ENCODE results near the gene KCNJ5.
"Not testable (repeated sequence)": the region's sequence is repeated elsewhere in the genome, so short reads cannot be mapped to it uniquely, and the experiment has no call there.

Gene KCNJ5

DNA sequence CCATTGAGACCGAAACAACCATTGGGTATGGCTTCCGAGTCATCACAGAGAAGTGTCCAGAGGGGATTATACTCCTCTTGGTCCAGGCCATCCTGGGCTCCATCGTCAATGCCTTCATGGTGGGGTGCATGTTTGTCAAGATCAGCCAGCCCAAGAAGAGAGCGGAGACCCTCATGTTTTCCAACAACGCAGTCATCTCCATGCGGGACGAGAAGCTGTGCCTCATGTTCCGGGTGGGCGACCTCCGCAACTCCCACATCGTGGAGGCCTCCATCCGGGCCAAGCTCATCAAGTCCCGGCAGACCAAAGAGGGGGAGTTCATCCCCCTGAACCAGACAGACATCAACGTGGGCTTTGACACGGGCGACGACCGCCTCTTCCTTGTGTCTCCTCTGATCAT is 20.5 kb downstream of the KCNJ5 start:
- no peak for DNase-seq (ENCODE audit: low read depth, low spot score)

DNA sequence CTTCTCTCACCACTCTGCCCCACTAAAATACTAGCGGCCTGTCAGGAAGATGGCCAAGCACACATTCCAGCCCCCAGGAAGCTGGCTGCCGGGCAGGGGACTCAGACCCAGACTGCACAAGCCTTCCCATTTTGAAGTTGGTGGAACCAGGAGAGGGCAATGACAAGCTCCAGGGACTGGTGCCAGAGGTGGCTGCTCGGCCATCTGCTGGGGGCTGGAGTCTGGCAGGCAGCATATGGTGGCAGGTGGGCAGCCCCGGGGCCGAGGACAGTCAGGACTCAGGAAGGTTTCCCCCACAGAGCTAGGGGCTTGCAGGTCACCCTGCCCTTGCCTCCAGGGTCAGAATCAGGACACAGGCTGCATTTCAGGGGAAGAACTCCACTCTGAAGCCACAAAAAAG is 22.6 kb downstream of the KCNJ5 start:
- DNase-seq (ENCODE audit: low read depth, low spot score) = no peak

DNA sequence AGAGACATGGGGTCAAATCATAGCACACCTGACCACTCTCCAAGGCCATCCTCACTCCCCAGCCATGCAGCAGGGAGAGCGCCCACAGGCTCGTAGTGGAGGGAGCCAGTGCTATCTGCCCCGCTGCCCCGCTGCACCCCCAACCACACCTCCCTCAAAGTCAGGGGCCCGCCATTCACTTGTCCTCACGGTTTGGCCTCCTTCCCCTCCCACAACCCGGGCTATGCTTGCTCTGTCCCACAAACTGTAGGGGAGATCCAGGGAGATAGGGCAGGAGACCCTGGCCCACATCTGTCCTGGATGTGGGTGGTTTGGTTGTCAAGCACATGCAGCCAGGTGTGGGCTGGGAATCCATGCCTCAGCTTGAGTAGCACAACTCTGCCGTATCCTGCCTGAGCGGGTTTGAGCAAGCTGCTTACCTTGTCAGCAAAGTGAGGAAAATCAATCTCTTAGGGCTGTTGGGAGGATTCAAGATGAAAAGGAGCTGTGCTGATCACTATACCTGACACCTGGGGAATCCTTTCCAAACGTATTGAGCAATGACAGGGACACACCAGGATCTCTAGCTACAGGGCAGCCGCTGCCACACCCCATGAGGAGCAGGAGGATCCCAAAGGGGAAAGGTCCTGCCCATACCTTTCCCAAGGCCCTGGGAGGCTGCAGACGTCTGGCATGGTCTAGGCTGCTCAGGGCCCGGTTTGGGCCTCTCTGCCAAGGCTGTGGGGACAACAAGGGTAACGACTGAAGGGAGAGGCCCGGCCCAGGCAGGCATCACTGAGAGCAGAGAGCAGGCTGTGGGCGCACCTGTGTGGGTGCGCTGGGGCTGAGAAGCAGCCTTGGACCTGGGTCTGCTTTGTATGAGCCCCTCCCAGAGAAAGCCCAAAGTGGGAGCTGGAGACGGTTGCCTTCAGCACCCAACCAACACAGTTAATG is 23.3 kb downstream of the KCNJ5 start:
- DNase-seq (ENCODE audit: low read depth, low spot score) = no peak

DNA sequence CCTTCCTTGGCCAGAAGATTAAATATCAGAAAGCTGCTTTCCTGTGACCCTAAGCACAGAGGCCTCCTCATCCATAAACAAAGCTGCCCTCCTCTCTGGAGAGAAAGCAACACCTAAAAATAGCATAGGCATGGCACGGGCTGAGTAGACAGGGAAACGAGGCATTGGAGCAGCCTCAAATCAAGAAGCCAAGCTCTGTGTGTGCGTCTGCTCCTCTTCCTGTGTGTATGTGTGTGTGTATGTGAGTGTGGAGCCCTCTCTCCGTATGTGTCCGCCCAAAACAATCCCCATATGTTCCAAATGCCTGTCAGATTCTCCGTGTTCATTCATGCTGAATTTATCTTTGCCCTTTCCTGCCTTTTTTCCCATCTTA is 24.0 kb downstream of the KCNJ5 start:
- no peak for DNase-seq (ENCODE audit: low read depth, low spot score)

DNA sequence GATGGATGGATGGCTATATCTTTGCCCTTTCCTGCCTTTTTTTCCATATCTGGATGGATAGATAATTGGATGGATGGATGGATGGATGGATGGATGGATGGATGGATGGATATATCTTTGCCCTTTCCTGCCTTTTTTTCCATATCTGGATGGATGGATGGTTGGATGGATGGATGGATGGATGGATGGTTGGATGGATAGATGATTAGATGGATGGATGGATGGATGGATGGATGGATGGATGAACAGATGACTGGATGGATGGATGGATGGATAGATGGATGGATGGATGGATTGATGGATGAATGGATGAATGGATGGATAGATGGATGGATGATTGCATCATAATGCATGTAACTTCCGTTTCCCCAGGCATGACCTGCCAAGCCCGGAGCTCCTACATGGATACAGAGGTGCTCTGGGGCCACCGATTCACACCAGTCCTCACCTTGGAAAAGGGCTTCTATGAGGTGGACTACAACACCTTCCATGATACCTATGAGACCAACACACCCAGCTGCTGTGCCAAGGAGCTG is 24.9 kb downstream of the KCNJ5 start:
- DNase-seq (ENCODE audit: low read depth, low spot score) = no peak

DNA sequence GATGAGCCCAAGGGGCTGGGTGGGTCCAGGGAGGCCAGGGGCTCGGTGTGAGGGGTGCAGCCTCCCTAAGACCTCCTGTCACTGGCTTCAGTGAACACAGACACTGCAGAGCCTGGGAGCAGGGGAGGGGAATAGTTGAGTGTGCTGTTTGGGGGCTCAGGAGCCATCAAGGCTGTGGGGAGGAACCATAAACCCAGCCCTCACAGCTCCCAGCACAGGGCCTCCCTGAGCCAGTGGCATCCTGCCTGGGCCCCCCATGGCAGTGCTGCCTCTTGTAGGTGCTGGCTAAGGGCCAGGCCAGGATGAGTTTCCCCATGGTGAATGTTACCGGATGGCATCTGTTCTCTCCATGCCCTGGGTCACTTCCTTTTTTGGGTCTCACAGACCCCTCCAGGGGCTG is 25.5 kb downstream of the KCNJ5 start:
- no peak for DNase-seq (ENCODE audit: low read depth, low spot score)

DNA sequence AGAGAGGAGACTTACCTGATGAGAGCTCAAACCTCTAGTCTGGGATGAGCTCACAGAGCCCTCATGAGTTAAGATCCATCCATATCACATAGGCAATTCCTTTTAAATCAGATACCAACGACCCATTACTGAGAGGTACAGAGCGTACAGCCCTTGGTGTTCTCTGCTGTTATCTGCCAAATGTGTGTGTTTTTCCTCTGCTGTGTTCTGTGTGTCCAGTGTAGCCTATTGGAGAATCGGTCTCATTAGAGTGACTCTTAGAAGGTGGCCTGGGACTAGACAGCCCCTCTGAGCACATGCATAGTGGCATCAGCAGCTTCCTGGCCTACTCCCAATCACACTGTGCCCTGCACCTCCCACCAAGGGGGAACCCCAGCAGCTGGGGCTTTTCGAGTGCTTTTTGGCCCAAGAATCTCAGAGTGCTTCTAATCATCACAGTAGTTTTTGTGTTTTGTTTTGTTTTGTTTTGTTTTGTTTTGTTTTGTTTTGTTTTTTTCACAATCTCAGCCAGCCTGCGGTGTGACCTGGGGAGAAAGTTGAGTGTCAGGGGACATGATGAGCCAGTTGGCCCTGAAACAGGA is 26.1 kb downstream of the KCNJ5 start:
- no peak for DNase-seq (ENCODE audit: low read depth, low spot score)

DNA sequence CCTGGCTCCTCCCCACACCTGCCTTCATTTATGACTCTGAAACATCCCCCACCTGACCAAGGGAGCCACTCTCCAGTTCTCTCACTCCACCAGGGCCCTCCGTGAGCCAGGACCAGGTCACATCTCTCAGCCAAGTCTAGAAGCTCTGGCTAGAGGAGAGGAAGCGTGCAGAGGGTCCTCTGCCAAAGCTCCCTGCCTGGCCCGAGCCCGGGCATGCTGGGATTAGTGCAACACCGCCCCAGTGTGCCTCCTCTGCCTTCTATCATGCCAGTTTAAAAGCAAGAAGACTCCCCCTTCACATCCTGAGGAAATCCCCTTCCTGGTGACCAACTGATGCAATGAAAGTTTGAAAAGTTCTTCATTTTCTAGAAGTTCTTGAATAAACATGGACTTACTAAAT is 28.1 kb downstream of the KCNJ5 start:
- no peak for DNase-seq (ENCODE audit: low read depth, low spot score)

DNA sequence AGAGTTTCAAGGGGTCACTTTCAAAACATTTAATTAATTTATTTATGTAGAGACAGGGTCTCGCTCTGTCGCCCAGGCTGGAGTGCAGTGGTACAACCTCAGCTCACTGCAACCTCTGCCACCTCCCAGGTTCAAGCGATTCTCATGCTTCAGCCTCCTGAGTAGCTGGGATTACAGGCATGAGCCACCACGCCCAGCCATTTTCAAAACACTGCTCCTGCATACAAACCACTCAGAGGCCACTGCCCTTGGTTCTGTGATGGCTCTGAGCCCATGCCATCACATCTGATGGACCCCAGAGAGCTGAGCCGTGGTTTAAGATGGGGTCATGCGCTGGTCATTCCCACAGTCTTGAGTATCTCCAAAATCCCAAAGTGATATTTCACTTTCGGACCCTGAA is 28.5 kb downstream of the KCNJ5 start:
- DNase-seq (ENCODE audit: low read depth, low spot score) = not testable (repeated sequence)

DNA sequence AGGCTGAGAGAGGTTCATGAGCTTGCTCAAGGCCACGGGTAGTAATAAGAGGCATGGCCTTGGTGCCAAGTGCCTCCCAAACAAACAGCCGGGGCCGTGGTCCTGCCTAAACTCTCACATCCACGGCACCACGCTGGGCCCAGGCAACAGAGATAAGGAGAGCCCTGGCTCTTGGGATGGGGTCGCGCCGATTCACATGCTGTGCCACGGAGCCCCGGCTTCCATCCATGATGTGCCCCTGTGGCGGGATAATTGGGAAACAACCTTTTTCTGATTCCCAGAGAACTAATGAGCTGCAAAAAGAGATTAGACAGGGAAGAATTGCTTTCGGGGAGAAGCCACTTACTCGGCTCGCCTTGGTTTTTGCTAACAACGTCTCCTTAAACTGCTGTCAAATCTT is 29.5 kb downstream of the KCNJ5 start:
- no peak for DNase-seq (ENCODE audit: low read depth, low spot score)

DNA sequence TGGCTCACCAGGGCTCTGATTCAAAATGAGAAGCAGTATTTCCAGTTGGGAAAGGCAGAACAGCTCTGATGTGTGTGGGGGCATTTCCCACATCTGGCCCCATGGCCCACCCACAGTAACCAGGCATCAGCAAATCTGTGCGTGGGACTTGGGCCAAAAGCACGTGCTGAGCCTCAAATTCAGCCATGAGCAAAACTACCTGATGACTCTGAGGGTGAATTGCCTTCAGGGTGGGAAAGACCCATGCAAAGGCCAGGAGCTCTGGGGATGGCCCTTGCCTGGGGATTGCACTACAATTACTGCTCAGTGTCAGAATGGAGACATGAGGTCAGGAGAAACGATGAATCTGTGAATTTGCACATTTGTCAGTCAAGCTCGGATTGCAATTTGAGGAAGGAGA is 30.6 kb downstream of the KCNJ5 start:
- DNase-seq (ENCODE audit: low read depth, low spot score) = no peak

DNA sequence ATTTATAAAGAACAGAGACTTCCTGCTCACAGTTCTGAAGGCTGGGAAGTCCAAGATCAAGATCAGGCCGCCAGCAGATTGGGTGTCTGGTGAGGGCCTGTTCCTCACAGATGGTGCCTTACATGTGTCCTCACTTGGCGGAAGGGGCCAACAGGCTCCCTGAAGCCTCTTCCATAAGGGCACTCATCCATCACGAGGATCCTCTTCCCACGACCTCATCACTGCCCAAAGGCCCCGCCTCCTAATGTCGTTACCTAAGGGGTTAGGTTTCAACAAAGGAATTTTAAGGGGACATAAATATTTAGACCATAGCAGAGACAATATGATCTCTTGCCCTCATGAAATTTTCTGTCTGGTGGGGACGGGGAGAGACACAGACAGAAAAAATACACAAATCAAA is 32.9 kb downstream of the KCNJ5 start:
- no peak for DNase-seq (ENCODE audit: low read depth, low spot score)

DNA sequence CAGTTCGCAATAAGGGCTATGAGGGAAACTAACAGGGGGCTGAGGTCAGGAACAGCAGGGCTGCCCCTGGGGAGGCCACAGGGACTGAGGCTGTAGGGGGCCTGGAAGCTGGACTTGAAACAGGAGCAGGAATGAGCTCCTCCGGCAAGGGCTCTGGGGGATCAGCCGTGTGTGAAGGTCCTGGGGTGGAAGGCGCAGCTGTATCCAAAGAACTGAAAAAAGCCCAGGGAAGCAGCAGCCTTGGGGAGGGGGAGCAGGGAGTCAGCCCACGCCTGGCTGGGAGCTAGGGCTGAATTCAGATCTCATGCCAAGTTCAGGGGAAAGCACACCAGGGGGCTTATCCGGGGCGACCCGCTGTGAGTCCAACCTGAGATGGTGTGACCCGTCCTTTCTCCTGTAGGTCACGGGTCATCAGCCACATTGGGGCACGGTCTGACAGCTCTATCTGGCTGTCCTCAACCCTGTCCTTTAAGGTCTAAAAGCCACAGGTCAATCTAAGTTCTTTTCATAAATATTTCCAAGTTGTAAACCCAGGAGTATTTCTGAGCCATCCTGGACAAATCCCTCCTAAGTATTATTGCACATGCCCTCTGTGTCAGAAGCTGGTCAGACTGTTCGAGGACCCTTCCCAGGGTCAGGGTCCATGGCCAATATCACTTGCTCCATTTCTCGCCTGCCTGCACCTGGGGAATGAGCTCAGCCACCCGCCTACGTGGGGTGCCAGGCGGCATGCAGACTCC is 33.5 kb downstream of the KCNJ5 start:
- no peak for DNase-seq (ENCODE audit: low read depth, low spot score)

DNA sequence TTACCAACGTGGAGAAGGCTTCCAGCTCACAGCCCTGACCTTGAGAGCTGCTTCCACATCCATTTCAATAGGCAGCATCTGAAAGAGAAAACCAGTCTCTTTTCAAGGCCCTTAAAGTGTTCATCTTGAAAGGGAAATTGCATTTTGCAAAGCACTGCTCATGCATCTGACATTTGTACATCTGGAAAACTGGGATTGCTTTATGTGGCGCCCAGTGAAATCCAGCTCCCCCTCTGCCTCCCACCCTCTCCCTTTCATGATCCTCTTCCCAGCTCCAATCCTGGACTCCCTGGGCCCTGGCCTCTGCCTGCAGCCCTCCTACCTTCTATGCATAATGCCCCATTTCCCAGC is 34.1 kb downstream of the KCNJ5 start:
- DNase-seq (ENCODE audit: low read depth, low spot score) = no peak

DNA sequence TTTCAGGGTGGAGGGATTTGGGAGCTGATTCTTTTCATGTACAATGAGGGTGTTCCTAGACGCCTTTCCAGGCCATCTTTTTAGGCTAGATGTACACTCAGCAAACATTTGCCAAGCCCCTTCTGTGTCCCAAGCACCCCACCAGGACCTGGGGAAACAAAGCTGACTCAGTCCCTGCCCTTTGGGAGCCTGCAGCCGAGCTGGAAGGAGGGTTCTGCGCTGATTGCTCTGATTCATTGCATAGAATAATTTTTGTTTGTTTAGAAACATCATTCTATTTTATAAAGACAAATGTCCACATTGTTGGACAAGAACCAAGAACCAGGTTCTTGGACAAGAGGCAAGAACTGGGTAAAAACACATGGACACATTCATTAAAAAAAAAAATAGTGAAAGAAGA is 34.8 kb downstream of the KCNJ5 start:
- no peak for DNase-seq (ENCODE audit: low read depth, low spot score)

DNA sequence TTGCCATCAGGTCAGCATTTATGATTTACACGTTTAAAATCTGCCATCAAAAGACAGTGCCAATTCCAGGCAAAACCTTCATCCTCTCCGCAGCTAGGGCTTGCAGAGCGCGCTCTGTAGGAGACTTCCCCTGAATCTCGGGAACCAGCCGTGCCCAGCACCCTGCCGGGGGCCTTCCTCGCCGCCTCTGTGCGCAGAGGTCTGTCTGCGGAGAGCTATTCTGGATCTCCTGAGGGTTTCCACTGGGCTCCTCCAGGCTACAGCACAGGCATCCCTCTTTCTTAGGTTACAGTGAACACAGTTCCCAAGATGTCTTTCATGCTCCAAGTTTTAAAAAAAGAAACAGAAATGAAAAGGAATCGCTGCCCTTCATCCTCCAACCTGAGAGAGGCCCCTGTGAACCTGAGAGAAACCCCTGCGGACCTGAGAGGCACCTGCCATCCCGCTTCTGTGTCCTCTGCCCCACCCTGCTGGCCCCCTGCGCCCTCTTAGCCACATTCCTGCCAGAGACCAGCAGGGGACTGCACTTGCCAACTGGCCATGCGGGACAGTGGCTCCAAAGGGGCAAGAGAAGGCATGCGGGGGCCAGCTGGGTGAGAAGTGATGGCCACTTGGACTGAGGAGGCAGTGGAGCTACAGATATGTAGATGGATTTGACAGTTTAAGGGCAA is 35.4 kb downstream of the KCNJ5 start:
- DNase-seq (ENCODE audit: low read depth, low spot score) = no peak

DNA sequence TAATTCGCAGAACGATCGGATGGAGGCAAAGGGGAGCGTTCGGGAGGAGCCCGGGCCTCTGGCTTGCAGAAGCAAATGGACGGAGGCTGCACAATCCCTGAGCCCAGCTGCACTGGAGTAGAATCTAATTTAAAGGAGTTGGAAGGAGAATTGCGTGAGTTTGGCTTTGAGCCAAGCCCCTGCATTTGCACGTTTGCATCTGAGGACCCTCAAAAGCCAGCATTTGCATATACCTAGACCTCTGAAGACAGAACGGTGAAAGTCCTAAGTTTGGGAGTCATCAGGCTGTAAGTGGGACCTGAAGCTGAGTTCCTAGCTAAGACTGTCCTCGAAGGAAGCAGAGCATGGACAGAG is 35.9 kb downstream of the KCNJ5 start:
- no peak for DNase-seq (ENCODE audit: low read depth, low spot score)

DNA sequence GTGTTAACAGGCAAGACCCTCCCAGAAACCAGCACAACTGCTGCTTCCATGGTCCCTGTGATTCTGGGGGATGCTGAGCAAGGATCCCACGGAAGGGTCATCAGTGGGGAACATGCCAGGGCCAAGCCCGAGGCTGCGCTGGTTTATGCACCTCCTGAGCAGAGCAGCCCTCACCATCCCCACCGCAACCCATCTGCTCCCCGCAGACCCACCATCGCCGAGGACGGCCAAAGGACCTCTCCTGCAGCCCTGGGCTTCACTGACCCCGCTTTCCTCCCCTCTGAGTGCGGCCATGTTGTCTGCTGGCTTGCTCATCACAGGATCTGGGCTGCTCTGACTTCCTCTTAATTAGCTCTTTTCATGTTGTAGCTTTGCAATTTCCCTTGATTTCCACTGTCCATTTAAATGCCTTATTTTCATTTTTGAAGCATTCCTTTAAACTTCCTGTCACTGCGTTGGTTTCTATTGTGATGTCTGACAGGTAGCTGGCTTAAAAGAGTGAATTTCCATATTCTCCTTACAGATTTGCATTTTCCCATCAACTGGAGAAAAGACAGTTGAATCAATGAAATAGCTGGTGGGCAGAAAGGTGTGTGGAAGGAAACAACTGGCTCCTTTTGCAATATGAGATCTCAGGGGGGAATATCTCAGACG is 36.7 kb downstream of the KCNJ5 start:
- no peak for DNase-seq (ENCODE audit: low read depth, low spot score)

DNA sequence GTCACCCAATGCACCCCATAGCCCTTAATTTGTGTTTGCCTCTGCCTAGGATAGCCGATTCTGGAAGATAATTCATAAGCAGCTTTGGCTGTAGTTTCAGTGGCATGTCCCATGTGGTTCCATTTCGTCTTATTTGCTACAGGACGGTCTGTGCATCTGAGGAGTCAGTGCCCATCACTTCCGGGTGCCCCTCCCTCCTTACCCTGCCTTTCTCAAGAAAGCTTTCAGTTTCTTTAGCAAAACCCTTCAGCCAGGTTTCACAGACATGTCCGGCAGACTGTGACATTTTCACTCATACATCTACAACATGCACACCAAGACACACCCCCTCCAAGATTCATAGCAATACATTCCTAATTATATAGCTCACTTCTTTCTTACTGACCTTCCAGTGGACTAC is 37.2 kb downstream of the KCNJ5 start:
- DNase-seq (ENCODE audit: low read depth, low spot score) = no peak

DNA sequence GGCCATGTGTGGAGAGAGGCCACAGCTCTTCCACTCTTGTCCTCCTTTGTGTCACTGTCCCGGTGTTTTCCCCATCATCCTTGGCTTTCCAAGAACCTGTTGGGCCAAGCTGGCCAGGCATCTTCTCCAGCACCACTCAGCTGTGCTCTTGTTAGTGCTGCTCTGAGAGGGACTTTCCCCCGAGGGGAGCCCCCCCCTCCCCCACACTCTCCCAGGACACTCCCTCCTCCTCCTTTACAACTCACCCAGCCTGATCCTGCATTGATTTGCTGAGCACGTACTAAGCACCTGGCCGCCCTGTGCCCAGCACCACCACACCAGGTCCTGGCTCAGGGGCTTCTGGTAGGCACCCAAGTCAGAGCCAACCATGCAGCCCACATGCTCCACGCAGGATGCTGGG is 38.3 kb downstream of the KCNJ5 start:
- no peak for DNase-seq (ENCODE audit: low read depth, low spot score)

DNA sequence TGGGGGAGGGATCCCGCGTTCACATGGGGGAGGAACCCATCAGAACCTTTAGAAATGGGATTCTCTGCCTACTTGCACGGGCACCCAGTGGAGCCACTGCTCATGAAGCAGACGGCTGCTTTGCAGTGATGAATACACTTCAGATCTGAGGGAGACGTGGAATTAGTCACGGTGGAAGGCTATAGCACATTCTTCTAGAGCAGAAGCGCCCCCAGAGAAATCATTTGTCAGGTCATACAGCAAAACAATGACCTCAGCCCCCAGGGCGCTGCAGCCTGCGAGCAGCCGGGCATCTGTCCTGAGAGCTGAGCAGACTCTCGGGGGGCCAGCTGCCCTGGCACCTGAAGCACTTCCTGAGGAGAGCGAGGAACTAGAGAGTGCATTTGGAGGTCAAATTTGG is 38.8 kb downstream of the KCNJ5 start:
- DNase-seq (ENCODE audit: low read depth, low spot score) = no peak

DNA sequence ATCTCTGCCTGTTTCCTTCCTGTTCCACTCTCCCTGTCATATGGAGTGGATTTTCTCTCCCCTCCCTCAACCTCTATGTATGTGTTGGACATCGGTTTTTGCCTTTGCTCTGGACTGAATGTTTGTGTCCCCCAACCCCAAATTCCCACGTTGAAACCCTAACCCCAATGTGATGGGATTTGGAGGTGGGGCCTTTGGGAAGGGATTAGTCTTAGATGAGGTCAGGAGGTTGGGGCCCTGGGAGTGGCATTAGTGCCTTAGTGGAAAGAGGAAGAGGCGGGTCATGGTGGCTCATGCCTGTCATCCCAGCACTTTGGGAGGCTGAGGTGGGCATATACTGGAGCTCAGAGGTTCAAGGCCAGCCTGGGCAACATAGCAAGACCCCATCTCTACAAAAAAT is 39.9 kb downstream of the KCNJ5 start:
- no peak for DNase-seq (ENCODE audit: low read depth, low spot score)
